K562 (cell line): ENCODE data around the gene PYDC1. TPM values are rescaled to one million over a fixed set of nuclear protein-coding genes. Genes with fewer than 3 reads are reported as not detected.
A peak's percentile ranks its signal among the peaks of the same experiment; 100 is the strongest.

ENCODE experiments used
- ATAC-seq: fragments of 200-7000 bp; cut with Tn5 transposase; 3 replicates; pipeline ENCODE4 v1.9.1; 2020; ENCODE audit warnings: moderate library complexity
- BruUV-seq: library from RNA; stranded (reverse); fragments of 400-500 nt; replicated peaks from 2 replicates; lab custom pipeline; 2021; lab: Mats Ljungman, UMichigan
- CTCF ChIA-PET: fragments of 300-600 bp; formaldehyde crosslinking; extraction: SDS; loops from one replicate; lab custom pipeline; 2021; ENCODE audit warnings: low intra/inter-chr PET ratio; lab: Yijun Ruan, JAX
- POLR2A ChIA-PET: fragments of 300-600, 350-650 bp; sonication (Branson Sonifier 250); formaldehyde crosslinking; extraction: SDS; loops from one replicate; lab custom pipeline; 2021; ENCODE audit warnings: antibody characterized with exemption, inconsistent platforms; lab: Yijun Ruan, JAX
- DNase-seq, 4 experiments: peaks; one replicate each; pipeline versions ENCODE4 v3.0.0 to v3.0.0-alpha.2; 2011 to 2018; ENCODE audit warnings: low spot score in 3 of 4, mixed read lengths in 3 of 4; ENCODE audit errors: extremely low read depth in 1 of 4
- FAIRE-seq: peaks from 2 replicates; lab custom pipeline; 2011; peaks lifted over from hg19 to GRCh38; lab: Jason Lieb, UNC
- H2AFZ ChIP-seq: 2 replicates; pipeline ENCODE4 v1.6.0; 2011; ENCODE audit warnings: low read depth, low read length, control low read depth, inconsistent platforms
- H3K27ac ChIP-seq: fragments of 200-600 bp; 3 replicates; pipeline ENCODE4 v1.8.0; 2011; ENCODE audit warnings: low read depth, mild to moderate bottlenecking, control low read depth, inconsistent platforms, low read length, moderate library complexity, mixed read lengths; ENCODE audit errors: extremely low read depth
- H3K27me3 ChIP-seq, 2 experiments: fragments of 300-600 bp in 1 of 2; 2 replicates in 1 of 2; 3 replicates in 1 of 2; pipeline versions ENCODE4 v1.6.0 to v1.8.0; 2011; ENCODE audit warnings: inconsistent platforms in 2 of 2, low read length in 2 of 2, mild to moderate bottlenecking in 1 of 2, mixed read lengths in 1 of 2, moderate library complexity in 1 of 2; ENCODE audit not compliant: control insufficient read depth in 2 of 2, insufficient read depth in 2 of 2
- H3K36me3 ChIP-seq: fragments of 300-600 bp; 3 replicates; pipeline ENCODE4 v1.8.0; 2011; ENCODE audit warnings: mild to moderate bottlenecking, low read length, inconsistent platforms; ENCODE audit not compliant: control insufficient read depth, insufficient read depth
- H3K4me1 ChIP-seq, 2 experiments: fragments of 200-600 bp in 1 of 2; replicated peaks in 1 of 2; 2 replicates in 1 of 2; 3 replicates in 1 of 2; pipeline versions ENCODE4 v1.5.1 to v1.8.0; 2011; ENCODE audit warnings: inconsistent platforms in 2 of 2, low read length in 2 of 2, mild to moderate bottlenecking in 1 of 2, mixed read lengths in 1 of 2, moderate library complexity in 1 of 2; ENCODE audit not compliant: control insufficient read depth in 2 of 2, insufficient read depth in 2 of 2
- H3K4me2 ChIP-seq: 2 replicates; pipeline ENCODE4 v1.6.1; 2011; ENCODE audit warnings: low read length, control low read depth, inconsistent platforms, mixed read lengths; ENCODE audit not compliant: insufficient read depth
- H3K4me3 ChIP-seq: fragments of 200-600 bp; sonication (generic), shearing (Covaris generic); 2 replicates; pipeline ENCODE4 v1.5.1; 2016; ENCODE audit warnings: control low read depth, inconsistent platforms
- H3K79me2 ChIP-seq: fragments of 200-600 bp; 3 replicates; pipeline ENCODE4 v1.8.0; 2011; ENCODE audit warnings: low read length, inconsistent platforms; ENCODE audit not compliant: control insufficient read depth, insufficient read depth
- H3K9ac ChIP-seq, 2 experiments: 2 replicates each; pipeline versions ENCODE4 v1.6.0 to v1.6.1; 2011; ENCODE audit warnings: low read depth in 2 of 2, low read length in 2 of 2, control low read depth in 1 of 2, inconsistent platforms in 1 of 2, mild to moderate bottlenecking in 1 of 2, mixed read lengths in 1 of 2; ENCODE audit not compliant: insufficient read depth in 1 of 2
- H3K9me1 ChIP-seq: one replicate; pipeline ENCODE4 v1.6.0; 2011; ENCODE audit warnings: inconsistent platforms, mild to moderate bottlenecking, low read length, moderate library complexity; ENCODE audit not compliant: control insufficient read depth, insufficient read depth
- H3K9me3 ChIP-seq: replicated peaks from 2 replicates; pipeline ENCODE4 v1.5.1; 2011; ENCODE audit warnings: low read depth, low read length, inconsistent platforms; ENCODE audit not compliant: control insufficient read depth, insufficient read depth
- H4K20me1 ChIP-seq: replicated peaks from 2 replicates; pipeline ENCODE4 v1.6.1; 2011; ENCODE audit warnings: low read length, inconsistent platforms, mixed read lengths; ENCODE audit not compliant: control insufficient read depth, insufficient read depth
- ARHGAP35 ChIP-seq: fragments of 450-650 bp; IDR thresholded peaks from 2 replicates; pipeline ENCODE4 v1.6.1; 2018; ENCODE audit not compliant: partially characterized antibody
- ARID4B ChIP-seq: sonication (generic); formaldehyde crosslinking; IDR thresholded peaks from 2 replicates; pipeline ENCODE4 v1.8.0; 2022; ENCODE audit warnings: mild to moderate bottlenecking, missing genetic modification reagents
- ASH1L ChIP-seq: fragments of 450-650 bp; IDR thresholded peaks from 2 replicates; pipeline ENCODE4 v1.6.1; 2018; ENCODE audit warnings: borderline replicate concordance, mild to moderate bottlenecking, low read depth; ENCODE audit not compliant: partially characterized antibody
- EP400 ChIP-seq: fragments of 450-650 bp; IDR thresholded peaks from 2 replicates; pipeline ENCODE4 v1.6.1; 2017; ENCODE audit warnings: antibody characterized with exemption, mild to moderate bottlenecking, moderate library complexity
- LCOR ChIP-seq: sonication (generic); formaldehyde crosslinking; IDR thresholded peaks from 2 replicates; pipeline ENCODE4 v1.8.0; 2022; ENCODE audit warnings: mild to moderate bottlenecking, missing genetic modification reagents
- POLR2B ChIP-seq: fragments of 450-650 bp; IDR thresholded peaks from 2 replicates; pipeline ENCODE4 v1.6.1; 2018; ENCODE audit warnings: low read depth; ENCODE audit not compliant: partially characterized antibody
- PTBP1 ChIP-seq: fragments of 200-400 bp; formaldehyde crosslinking; IDR thresholded peaks from 2 replicates; pipeline ENCODE4 v1.6.1; 2017; ENCODE audit warnings: low read depth, low read length
- ZNF668 ChIP-seq: fragments of 250-450 bp; sonication (Bioruptor Pico); IDR thresholded peaks from 2 replicates; pipeline ENCODE4 v1.8.0; 2022; ENCODE audit warnings: mild to moderate bottlenecking, inconsistent platforms
- WGBS: fragments of 100-300 bp; shearing (Covaris generic); methylation state at CpG from one replicate; pipeline ENCODE4 v1.1.6; 2016; ENCODE audit warnings: low coverage, mixed read lengths; ENCODE audit not compliant: insufficient coverage; ENCODE audit errors: missing lambda C conversion rate; 5-methylcytosine and 5-hydroxymethylcytosine counted together
- in situ Hi-C: fragments of 300-500 bp; cut with MboI; formaldehyde crosslinking; loops from 4 replicates; pipeline ENCODE4 v1.15.0; 2018; ENCODE audit warnings: inconsistent platforms, mixed read lengths
- intact Hi-C: fragments of 100-400 bp; cut with micrococcal nuclease; formaldehyde crosslinking; loops from 2 replicates; pipeline ENCODE4 v1.14.2; 2022
- polyA plus RNA-seq, 8 experiments: library from polyadenylated mRNA; depleted of rRNA in 4 of 8; stranded (reverse) in 5 of 8; unstranded in 3 of 8; fragments of >200 nt; fragmentation: Nextera tagmentation in 2 of 8; fragmentation: Illumina TruSeq in 1 of 8; extraction: Ambion mirVana in 2 of 8; extraction: Trizol in 1 of 8; gene quantifications; 2 replicates each; pipeline versions ENCODE4 v1.2.1 to v1.2.3, GENCODE V29; 2011 to 2014; ENCODE audit warnings: inconsistent platforms in 1 of 8, missing spikeins in 1 of 8
- total RNA-seq, 7 experiments: library from RNA; depleted of rRNA in 6 of 7; stranded (reverse); fragments of >200 nt in 6 of 7; fragmentation: Illumina TruSeq in 2 of 7; extraction: Trizol in 2 of 7; gene quantifications; 2 replicates each; pipeline versions ENCODE4 v1.2.1 to v1.2.3, GENCODE V29; 2011 to 2021; ENCODE audit warnings: low replicate concordance in 1 of 7

PYDC1 gene
- total and polyA plus RNA-seq, 9 of the 15 experiments (the other 6 are each of a cell fraction or from before 2014, with no cell fraction given) = not detected

DNA sequence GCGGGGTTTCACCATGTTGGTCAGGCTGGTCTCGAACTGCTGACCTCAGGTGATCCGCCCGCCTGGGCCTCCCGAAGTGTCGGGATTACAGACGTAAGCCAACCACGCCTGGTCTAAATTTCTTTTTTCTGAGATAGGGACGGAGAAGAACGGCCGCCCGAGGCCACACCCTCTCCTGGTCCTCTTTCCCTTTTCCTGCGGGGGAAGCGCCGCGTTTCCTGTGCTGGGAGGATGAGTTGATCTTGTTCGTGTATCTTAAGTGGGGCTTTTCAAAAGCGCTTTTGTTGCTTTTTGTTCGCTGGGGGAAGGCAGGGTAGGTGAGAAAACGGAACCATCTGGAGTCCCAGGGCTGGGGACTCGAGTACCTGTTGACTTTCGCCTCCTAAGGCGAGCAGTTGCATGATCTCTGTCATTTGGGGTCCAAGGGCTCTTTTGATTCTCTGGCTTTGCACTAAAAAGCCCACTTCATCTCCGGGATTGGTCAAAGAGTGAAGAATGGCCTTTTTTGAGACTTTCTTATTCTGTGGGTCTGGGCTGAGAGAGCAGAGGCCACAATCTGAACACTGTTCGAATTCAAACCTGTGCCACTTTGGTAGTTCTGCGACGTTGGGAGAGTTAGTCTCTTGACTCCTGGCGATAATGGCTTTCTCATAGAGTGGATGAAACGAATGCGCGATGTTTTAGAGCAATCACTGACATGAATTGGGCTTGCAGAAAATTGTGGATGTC, 35.7 kb downstream of the PYDC1 start (continued):
- TF ChIP-seq ARID4B = 0 out of 2 replicates have a peak, but pooled peaks have one; percentile 13
- TF ChIP-seq LCOR = no peak

GRCh38 chr16:31179747-31180459, 37.0 kb downstream of the PYDC1 start, which contains the start of gene FUS:
Gene FUS, plus strand, starts transcription at chr16:31180139. Its CDS starts 76 bp downstream, at chr16:31180215.
- Histone ChIP-seq H3K9ac (peak within 1 kb of the TSS; percentile 98), H3K9me3 (no peaks in the 10 kb centered on the region), H3K36me3 (peaks cover 38% of the 10 kb centered on the region), H3K9me1 (peaks cover 4% of the 10 kb centered on the region), H3K27me3 (no peaks in the 10 kb centered on the region; a peak in 1 of 5 replicates), H3K27ac (peak within 1 kb of the TSS; percentile 100), H2AFZ (peak within 1 kb of the TSS; percentile 100), H3K4me3 (peak within 1 kb of the TSS; percentile 81), H4K20me1 (peaks cover 36% of the 10 kb centered on the region), H3K4me1 (peaks cover 18 to 21% of the 10 kb centered on the region in 2 experiments), H3K4me2 (peak within 1 kb of the TSS; percentile 87), H3K79me2 (peaks cover 57% of the 10 kb centered on the region)
- CTCF ChIA-PET = no interaction called here
- intact Hi-C loops = loop anchor here (10.0 kb wide), 1 partner anchor 265 kb away; the partner anchor contains the start of gene ZNF843
- FAIRE-seq = peak; percentile 87
- peak; percentile 75 for ATAC-seq
- peak; percentile 94 to 97 (median 94) for DNase-seq
- under 1% methylated on average over 61 of the region's 69 CpGs for WGBS
- POLR2A ChIA-PET = interaction anchor here (0.5 to 2.8 kb wide), 86 partner anchors 8 to 697 kb away, joined by 3 to 63 read pairs (median 4); partner anchors contain the start of genes HSD3B7, ITGAM, KAT8 and PRSS36
- in situ Hi-C loops = no loop called here
- no TSS peak for BruUV-seq
- peak; percentile 100 for TF ChIP-seq POLR2B
- TF ChIP-seq ARHGAP35 = no peak
- no peak for TF ChIP-seq ZNF668 (CRISPR knock-in tag)
- peak; percentile 92 for TF ChIP-seq ASH1L
- TF ChIP-seq PTBP1 = peak; percentile 59; the same call in 1 of the 2 replicates
- TF ChIP-seq EP400 = peak; percentile 96
